AG04449 (cell line): ENCODE data around the gene UGT1A10.

Experiments
- CTCF ChIA-PET: fragments of 350-600 bp; formaldehyde crosslinking; extraction: SDS; loops from one replicate; lab custom pipeline; 2021; ENCODE audit warnings: antibody characterized with exemption; lab: Yijun Ruan, JAX
- POLR2A ChIA-PET: fragments of 400-600, 350-600 bp; formaldehyde crosslinking; extraction: SDS; loops from one replicate; lab custom pipeline; 2020; ENCODE audit warnings: antibody characterized with exemption, inconsistent platforms; lab: Yijun Ruan, JAX
- DNase-seq: peaks from one replicate; pipeline ENCODE4 v3.0.0-alpha.2; 2010; ENCODE audit warnings: low read depth, low spot score
- H3K4me3 ChIP-seq: 2 replicates; pipeline ENCODE4 v1.5.1; 2011; ENCODE audit warnings: low read depth, mild to moderate bottlenecking, control low read depth, low read length
- CTCF ChIP-seq: IDR thresholded peaks from one replicate; pipeline ENCODE4 v1.5.1; 2011; ENCODE audit warnings: mild to moderate bottlenecking, moderate library complexity, low read length, control low read depth, inconsistent platforms; ENCODE audit not compliant: insufficient read depth; ENCODE audit errors: missing control alignments

Gene UGT1A10

DNA sequence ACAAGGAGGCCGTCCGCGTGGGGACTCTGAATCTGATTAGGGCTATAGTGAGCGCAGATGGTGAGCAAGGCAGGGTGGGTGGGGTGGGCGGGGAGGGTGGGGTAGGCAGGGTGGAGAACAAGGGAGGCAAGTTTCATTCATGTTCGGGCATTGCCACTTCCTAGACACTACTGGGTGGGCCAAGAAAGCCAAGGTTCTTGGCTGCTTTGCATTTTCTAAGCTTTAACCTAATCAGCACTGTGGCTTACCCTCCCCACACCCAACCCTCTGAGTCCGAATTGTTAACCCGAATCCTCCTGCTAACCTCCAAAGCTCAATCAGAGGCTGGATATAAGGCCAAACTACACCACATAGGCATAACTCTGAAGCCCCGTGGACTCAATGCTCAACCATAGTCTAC lies 160.0 kb downstream of the UGT1A10 start:
- H3K4me3 ChIP-seq, result no peak overlapping the region
- ChIA-PET POLR2A (no interaction called here), CTCF (no interaction called here)
- no peak for DNase-seq
- TF ChIP-seq CTCF, result no peak

DNA sequence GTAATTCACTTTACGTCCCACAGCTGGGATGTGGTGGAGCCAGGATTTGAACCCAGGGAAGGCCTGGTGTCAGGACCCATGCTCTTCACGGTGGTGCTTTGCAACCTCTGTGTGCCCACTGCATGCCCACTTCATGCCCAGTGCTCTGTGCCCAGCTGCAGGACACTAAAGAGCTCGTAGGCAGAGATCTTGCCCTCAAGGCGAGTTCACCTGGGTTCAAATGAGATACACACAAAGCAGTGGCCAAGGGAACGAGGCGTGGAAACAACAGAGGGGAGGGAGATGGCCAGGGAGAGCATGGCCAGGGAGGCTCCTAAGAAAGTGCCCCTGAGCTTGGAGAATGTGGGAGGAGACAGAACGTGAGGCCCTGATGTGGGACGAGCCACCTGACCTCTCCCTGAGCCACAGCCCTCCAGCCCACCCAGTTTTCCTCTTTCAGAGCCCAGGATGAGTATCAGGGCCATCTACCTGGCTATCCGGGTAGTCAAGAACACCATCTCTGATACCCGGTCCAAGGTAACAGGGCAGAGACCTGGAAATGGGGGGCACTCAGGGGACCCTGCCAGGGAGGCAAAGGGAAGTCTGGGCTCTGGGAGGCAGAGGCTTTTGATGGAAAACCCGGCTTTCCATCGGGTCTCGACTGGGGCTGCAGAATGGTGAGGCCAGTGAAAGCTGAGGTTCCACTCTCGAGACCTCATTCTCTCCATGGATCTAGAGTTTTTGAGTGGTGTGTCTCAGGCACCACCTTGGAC lies 162.3 kb downstream of the UGT1A10 start:
- ChIA-PET POLR2A (no interaction called here), CTCF (no interaction called here)
- no peak overlapping the region for H3K4me3 ChIP-seq
- DNase-seq, result no peak
- no peak for TF ChIP-seq CTCF

DNA sequence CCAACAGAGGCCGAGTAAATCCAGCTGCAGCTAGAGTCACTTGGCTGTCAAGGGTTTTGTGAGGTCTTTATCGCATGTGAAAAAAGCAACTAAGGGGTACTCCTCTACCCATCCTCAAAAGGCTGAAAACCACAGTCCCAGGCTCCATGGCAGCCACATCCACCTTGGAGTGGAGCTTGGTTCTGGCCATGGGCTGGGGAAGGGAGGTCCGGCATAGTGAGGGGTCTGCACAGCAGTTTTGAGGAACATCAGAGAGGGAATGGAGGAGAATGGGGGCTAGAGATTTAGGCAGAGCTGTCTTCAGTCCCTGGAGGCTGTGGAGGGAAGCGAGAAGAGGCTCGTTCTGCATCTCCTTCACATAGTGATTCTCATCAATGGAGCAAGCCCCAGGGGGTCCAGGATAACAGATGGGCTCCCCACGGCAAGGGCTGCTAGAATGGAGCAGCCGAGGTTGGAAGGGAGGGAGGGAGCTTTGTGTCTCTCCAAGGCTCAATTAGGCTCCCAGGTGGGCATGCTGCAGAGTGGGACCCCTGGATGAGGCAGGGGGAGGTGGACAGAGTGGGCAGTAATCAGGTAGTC lies 162.9 kb downstream of the UGT1A10 start:
- CTCF ChIA-PET, result no interaction called here
- TF ChIP-seq CTCF, result no peak
- POLR2A ChIA-PET, result no interaction called here

GRCh38 chr2:233799716-233800115 lies 163.5 kb downstream of the UGT1A10 start:
- no peak for TF ChIP-seq CTCF
- ChIA-PET CTCF (no interaction called here), POLR2A (no interaction called here)
- no peak for DNase-seq
- no peak overlapping the region for H3K4me3 ChIP-seq

More for the DNA sequence above, 162.9 kb downstream of the UGT1A10 start:
- no peak overlapping the region for H3K4me3 ChIP-seq
- no peak for DNase-seq

DNA sequence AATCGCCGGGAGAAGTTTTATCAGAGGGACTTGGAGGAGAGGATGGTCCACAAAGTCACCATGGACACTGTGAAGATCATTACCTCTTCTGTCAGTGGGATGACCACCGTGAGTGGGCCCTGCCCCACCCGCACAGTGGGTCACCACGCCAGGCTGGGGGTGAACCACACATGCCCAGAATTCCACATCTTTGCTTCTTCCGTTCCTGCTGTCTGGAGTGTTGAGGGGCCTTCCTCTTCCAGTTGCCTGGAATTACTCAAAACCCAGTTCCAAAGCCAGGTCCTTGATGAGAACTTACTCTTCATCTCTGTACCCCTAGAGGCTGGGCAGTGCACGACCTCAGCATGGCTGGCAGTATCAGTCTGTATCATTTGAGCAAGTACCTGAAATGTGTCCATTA lies 164.0 kb downstream of the UGT1A10 start:
- ChIA-PET POLR2A (no interaction called here), CTCF (no interaction called here)

More for the DNA sequence above, 164.0 kb downstream of the UGT1A10 start:
- DNase-seq, result no peak
- no peak for TF ChIP-seq CTCF
- H3K4me3 ChIP-seq, result no peak overlapping the region
